ENCODE data around the gene KCNJ1.
A peak's percentile ranks its signal among the peaks of the same experiment; 100 is the strongest.

Gene KCNJ1

DNA sequence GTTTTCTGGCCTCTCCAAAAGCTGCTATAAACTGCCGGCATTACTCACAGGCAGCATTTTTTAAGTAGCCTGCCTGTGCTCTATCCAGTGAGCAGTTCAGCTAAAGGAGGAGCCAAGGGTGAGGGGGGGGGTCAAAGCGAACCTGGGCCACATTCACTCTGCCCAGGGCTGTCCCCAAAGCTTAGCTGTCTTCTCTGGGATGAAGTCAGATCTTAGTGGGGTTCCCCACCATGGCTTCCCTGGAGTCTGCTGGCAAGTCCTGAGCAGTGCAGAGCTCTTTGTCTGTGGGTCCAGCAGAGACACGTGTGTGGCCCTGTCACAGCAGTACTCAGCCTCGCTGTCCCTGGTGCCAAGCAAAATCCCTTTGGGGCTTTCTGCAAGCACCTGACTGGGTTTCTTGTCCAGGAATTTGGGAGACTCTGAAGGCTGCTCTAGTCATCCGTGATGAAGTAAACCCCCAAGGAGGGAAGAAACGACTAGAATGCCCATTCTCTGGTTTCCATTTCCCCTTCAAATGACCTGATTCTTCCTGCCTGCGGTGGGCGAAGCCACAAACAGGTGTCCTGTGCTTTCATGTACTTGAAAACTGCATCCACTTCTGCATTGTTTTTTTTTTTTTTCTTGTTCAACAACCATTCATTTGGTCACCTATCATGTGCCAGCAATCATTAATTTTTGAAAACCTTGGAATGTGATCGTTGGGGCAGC is 26.6 kb upstream of the KCNJ1 start:
- H3K9me3 Mint-ChIP-seq = no peaks in the 10 kb centered on the region
- H3K27me3 Mint-ChIP-seq (ENCODE audit: low read depth) = peaks cover 66% of the 10 kb centered on the region
- H3K27ac Mint-ChIP-seq = no peak overlapping the region
- no peak overlapping the region for H3K4me3 Mint-ChIP-seq
- H3K36me3 Mint-ChIP-seq (ENCODE audit: low read depth) = no peaks in the 10 kb centered on the region
- H3K4me1 Mint-ChIP-seq (ENCODE audit: low read depth) = peaks cover 8% of the 10 kb centered on the region

DNA sequence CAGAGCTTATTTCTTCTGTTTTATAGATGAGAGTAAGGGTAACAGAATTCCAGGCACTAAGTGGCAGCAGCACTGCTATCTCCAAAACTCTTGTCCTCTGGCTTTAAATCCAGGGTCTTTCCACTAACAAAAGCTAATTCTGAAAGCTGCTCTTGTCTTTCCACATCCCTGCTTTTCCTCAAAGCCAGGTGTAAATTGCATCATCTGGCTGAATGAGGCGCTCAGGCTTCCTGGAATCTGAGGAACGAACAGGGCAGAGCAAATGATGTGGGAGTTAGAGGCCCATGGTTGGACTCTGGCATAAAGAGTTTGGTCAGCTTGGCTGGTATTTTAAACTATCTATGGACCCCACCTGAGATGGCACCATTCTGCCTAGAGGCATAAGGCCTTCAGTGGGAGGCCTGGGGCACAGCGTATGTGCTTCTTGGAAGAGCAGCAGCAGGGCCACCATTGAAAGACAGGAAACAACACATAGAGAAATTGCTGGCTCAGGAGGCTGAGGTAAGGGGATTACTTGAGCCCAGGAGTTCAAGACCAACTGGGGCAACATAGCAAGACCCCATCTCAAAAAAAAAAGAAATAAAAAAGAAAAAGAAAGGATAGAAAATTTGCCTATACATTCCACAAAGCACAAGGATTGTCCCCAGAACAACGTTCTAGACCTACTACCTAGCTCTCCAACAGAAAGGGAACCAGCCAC is 25.9 kb upstream of the KCNJ1 start:
- Mint-ChIP-seq H3K4me3 (no peak overlapping the region), H3K9me3 (no peaks in the 10 kb centered on the region), H3K27ac (no peak overlapping the region), H3K27me3 (ENCODE audit: low read depth) (peaks cover 66% of the 10 kb centered on the region), H3K36me3 (ENCODE audit: low read depth) (no peaks in the 10 kb centered on the region), H3K4me1 (ENCODE audit: low read depth) (peaks cover 8% of the 10 kb centered on the region)

DNA sequence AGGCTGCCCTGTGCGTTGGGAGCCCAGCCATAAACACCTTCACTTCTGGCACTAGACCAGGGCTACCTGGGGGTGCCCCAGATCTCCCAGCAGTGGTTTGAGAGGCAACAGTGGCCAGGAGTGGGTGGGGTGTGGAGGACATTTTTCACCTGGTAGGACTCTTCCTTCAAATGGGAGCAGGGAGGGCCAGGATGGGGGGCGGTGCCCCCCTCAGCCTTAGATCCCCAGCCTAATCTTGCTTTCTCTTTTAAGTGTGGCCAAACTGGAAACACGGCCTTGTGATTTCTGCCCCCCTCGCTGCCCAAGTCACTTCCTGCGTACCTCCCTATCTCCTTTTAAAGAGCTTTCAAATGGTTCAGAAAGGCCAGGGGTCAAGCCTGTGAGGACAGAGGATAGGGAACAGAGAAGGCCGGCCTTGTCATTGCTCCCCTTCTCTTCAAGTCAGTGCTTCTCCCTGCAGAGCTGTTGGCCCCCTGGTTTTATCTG is 24.9 kb upstream of the KCNJ1 start:
- H3K36me3 Mint-ChIP-seq (ENCODE audit: low read depth) = no peaks in the 10 kb centered on the region
- no peak overlapping the region for H3K27ac Mint-ChIP-seq
- peaks cover 8% of the 10 kb centered on the region for H3K4me1 Mint-ChIP-seq (ENCODE audit: low read depth)
- no peaks in the 10 kb centered on the region for H3K9me3 Mint-ChIP-seq
- H3K27me3 Mint-ChIP-seq (ENCODE audit: low read depth) = peaks cover 66% of the 10 kb centered on the region
- H3K4me3 Mint-ChIP-seq = no peak overlapping the region

DNA sequence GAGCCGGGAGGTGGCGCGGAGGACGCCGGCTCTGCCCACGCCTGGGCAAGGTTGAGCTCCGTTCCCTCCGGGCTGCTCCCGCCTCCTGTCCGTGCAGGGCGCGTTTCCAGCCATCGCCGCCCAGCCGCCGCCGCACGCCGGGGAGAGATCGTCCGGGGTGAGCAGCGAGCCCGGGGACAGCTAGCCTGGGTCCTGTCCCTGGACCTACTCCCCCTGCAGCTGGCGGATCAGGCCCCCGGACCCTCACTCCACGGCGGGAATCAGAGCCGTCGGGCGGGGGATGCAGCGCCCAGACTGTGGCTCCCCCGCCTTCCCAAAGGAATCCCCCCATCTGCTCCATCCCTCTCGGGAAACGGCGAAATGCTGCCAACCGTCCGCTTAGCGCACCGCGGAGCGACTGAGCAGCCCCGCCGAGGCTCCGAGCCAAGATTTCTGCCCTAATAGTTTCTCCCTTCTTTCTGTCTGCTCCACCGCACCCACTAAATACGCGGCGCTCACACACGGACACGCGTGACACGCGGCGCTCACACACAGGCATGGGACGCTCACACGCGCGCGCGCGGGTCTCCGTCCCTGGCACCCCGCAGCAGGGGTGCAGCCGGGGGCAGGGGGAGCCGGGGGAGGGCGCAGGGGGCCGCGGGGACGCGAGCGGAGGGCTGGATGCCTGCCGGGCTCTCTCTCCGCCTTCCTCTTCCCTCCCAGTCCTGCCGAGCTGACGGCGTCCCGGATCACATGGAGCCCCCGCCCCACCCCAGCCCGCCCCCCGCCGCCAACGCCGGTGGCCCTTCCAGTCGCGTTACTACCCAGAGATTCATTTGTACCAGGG is 23.7 kb upstream of the KCNJ1 start, which contains the start of gene KCNJ5:
Gene KCNJ5, plus strand, starts transcription at position 814 of the 826 bp plus-strand sequence. CDS start 19,918 bp downstream, outside the sequence.
- H3K27ac Mint-ChIP-seq = no peak within 1 kb of the TSS
- peaks cover 8% of the 10 kb centered on the region for H3K4me1 Mint-ChIP-seq (ENCODE audit: low read depth)
- H3K36me3 Mint-ChIP-seq (ENCODE audit: low read depth) = no peaks in the 10 kb centered on the region
- H3K4me3 Mint-ChIP-seq = peak within 1 kb of the TSS; percentile 69
- H3K9me3 Mint-ChIP-seq = no peaks in the 10 kb centered on the region
- peaks cover 74% of the 10 kb centered on the region for H3K27me3 Mint-ChIP-seq (ENCODE audit: low read depth)

DNA sequence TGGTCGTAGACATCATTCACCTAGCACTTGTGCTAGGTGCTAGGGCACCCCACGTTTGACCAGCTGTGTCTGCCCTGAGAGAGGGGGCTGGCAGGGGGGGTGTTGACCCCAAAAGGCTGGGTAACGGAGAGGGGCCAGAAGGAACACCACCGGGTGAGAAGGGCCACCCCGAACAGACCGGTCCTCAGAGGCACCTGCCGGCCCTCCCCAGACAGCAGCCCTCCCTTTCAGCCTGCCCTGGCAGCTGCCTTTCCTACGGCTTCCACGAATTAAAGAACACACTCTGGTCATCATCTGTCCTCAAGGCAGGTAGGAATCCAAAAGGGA is 23.1 kb upstream of the KCNJ1 start:
- Mint-ChIP-seq H3K36me3 (ENCODE audit: low read depth) (no peaks in the 10 kb centered on the region), H3K9me3 (no peaks in the 10 kb centered on the region), H3K4me3 (no peak overlapping the region), H3K4me1 (ENCODE audit: low read depth) (peaks cover 8% of the 10 kb centered on the region), H3K27ac (no peak overlapping the region), H3K27me3 (ENCODE audit: low read depth) (peaks cover 76% of the 10 kb centered on the region)

DNA sequence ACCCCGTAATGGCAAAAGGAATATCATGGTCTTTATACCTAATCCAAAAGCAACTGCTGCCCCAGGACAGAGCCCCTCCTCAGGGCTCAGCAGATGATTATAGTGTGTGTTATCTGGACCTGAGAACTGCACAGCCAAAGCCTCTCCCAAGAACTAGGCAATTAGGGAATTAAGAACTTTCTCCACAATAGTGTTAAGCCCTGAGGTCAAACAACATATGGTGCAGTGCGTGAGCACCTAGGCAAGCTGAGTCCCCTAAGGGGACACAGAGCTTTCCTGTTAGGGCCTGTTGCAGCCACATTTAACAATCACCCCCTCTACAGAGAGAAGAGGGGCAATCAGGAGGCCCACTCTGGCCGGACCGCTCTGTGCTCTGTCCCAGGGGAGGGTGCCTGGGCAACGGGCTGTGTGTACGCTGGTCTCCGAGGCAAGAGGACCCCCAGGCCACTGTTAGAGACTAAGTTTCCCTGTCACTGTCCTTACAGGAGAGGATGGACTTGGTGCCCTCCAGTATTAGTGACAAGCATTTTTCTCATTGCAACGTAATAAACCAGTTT is 22.6 kb upstream of the KCNJ1 start:
- Mint-ChIP-seq H3K9me3 (no peaks in the 10 kb centered on the region), H3K27me3 (ENCODE audit: low read depth) (peaks cover 78% of the 10 kb centered on the region), H3K27ac (no peak overlapping the region), H3K4me1 (ENCODE audit: low read depth) (peaks cover 8% of the 10 kb centered on the region), H3K4me3 (no peak overlapping the region), H3K36me3 (ENCODE audit: low read depth) (no peaks in the 10 kb centered on the region)

DNA sequence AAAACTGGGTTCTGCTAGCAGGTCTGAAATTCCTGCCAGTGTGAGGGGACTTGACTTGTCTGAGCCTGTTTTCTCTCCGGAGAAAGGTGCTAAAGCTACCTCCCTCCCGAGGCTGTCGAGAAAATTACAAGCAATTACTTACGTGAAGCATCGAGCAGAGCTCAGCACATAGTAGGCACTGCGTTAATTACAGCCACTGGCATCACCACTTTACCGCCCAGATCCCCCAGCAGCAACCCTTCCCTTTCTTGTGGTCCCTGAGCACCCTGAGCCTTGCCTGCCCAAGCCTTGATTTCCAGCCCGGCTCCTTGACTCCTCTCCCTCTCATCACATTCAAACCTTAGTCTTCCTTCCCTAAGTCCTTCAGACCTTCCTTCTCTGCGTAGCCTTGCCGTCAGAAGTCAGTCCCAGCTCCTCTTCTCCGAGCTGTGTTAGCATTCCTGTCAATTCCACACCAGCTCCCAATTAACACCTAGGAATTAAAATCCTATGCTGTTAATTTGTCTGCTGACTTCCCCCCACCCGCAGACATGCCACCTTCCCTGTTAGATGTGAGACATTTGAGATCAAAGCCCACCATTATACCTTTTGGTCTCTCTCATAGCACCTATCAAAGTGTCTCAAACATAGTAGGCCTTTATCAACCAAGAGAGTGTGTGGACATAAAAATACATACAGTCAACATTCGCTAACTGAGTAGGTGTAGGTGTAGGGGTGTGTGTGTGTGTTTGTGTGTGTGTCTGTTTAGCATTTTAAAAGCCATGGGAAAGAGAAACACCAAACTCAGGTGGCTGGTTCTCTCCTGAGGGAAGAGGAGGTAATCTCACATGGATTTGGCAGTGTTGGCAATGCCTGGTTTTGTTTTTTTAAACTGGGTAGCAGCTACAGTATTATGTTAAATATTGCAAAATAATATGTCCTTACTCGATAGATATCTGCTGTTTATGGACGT is 21.2 kb upstream of the KCNJ1 start:
- Mint-ChIP-seq H3K4me3 (no peak overlapping the region), H3K27ac (no peak overlapping the region)

DNA sequence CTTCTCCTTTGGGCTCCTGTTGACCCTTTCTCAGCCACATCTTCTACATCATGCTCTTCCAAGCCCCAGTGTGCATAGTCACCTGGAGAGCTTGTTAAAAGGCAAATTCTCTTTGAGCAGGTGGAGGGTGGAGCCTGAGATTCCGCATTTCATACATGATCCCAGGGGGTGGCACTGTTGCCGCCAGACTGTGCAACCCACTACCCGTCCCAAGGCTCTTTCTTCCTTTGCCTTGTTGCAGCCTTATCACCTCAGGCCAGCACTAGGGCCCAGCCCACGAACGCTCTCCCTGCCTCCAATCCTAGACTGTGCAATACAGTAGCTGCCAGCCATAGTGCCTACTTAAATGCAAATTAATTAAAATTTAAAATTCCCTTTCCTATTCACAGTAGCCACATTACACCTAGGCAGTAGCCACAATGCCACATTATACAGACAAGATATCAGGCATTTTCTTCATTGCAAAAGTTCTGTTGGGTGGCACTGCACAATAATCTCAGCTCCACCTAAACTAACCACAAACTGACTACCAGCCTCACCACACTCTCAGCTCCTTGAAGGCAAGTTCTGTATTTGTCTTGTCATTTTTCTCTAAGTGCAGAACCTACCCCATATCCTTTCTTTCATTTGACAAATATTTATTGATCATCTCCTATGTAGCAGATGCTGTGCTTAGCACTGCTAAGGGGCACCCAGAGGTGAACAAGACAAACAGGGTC is 19.5 kb upstream of the KCNJ1 start:
- Mint-ChIP-seq H3K9me3 (no peaks in the 10 kb centered on the region), H3K4me1 (ENCODE audit: low read depth) (peaks cover 5% of the 10 kb centered on the region), H3K27ac (no peak overlapping the region), H3K36me3 (ENCODE audit: low read depth) (no peaks in the 10 kb centered on the region), H3K27me3 (ENCODE audit: low read depth) (peaks cover 80% of the 10 kb centered on the region), H3K4me3 (no peak overlapping the region)

More for the DNA sequence above, 21.2 kb upstream of the KCNJ1 start:
- H3K4me1 Mint-ChIP-seq (ENCODE audit: low read depth) = peaks cover 5% of the 10 kb centered on the region
- no peaks in the 10 kb centered on the region for H3K36me3 Mint-ChIP-seq (ENCODE audit: low read depth)
- no peaks in the 10 kb centered on the region for H3K9me3 Mint-ChIP-seq
- H3K27me3 Mint-ChIP-seq (ENCODE audit: low read depth) = peaks cover 80% of the 10 kb centered on the region

DNA sequence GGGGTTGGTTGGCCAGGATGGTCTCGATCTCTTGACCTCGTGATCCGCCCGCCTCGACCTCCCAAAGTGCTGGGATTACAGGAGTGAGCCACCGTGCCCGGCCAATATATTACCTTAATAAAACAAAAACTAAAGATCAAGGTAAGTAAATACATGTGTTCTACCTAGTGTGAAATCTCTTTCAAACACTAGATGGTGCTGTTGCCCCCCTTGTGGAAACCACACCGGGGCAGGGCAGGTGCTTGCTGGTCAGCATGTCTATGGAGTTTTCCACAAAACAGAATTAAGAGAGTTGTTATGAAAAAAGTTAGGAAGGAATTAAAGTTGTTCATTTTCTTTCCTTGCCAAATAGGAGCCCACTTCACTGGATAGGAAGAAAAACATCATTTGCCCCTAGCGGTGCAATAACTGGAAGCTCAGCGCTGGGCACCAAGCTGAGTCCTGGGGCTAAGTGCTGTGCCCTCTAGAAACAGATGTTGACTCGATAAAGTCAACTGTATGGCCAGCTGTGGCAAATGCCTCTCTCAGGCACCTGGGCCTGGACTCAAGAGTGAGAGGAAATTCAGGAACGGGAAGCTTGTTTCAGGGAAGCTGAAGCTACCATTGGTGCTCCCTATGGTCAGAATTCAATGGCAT is 17.7 kb upstream of the KCNJ1 start:
- Mint-ChIP-seq H3K9me3 (no peaks in the 10 kb centered on the region), H3K36me3 (ENCODE audit: low read depth) (no peaks in the 10 kb centered on the region), H3K27me3 (ENCODE audit: low read depth) (peaks cover 71% of the 10 kb centered on the region), H3K27ac (no peak overlapping the region), H3K4me1 (ENCODE audit: low read depth) (peaks cover 3% of the 10 kb centered on the region), H3K4me3 (no peak overlapping the region)

DNA sequence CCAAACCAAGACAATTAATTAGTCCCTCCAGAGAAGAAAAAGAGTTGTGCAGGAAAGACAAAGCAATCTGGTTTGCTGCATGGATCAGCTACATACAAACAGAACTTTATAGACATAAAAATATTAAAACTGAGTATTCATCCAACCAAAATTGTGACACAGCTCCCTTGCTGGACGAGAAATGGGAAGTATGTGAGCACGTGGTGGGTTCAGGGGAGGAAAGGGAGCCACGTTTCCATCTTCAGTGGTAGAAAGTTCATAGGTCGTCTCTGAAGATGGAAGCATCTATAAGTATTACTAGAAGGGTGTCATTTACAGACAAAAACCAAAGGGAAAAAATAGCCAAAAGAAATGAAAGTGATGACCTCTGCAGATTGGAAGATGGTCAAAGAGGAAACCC is 17.0 kb upstream of the KCNJ1 start:
- no peak overlapping the region for H3K4me3 Mint-ChIP-seq
- no peak overlapping the region for H3K27ac Mint-ChIP-seq
- peaks cover 63% of the 10 kb centered on the region for H3K27me3 Mint-ChIP-seq (ENCODE audit: low read depth)
- H3K36me3 Mint-ChIP-seq (ENCODE audit: low read depth) = no peaks in the 10 kb centered on the region
- H3K9me3 Mint-ChIP-seq = no peaks in the 10 kb centered on the region
- peaks cover 3% of the 10 kb centered on the region for H3K4me1 Mint-ChIP-seq (ENCODE audit: low read depth)

DNA sequence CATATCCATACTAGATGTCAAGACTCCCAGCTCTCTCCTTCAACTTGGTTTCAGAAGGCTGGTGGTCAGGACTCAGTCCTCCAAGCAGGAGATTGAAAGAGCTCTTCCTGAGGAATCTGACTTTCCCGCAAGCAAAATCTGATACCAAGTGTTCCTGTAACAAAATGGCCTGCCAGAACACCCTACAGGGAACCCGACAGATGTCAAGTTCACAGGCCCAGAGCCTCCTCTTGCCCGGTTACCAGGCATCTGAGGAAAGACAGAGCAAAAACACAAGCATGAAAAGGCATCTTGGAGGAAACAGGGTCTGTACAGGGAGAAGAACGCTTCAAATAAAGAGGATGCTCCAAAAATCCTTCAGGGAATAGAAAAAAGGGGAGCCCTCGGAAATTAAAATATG is 15.4 kb upstream of the KCNJ1 start:
- Mint-ChIP-seq H3K4me3 (no peak overlapping the region), H3K4me1 (ENCODE audit: low read depth) (peaks cover 3% of the 10 kb centered on the region), H3K27ac (no peak overlapping the region), H3K27me3 (ENCODE audit: low read depth) (peaks cover 55% of the 10 kb centered on the region), H3K36me3 (ENCODE audit: low read depth) (no peaks in the 10 kb centered on the region), H3K9me3 (no peaks in the 10 kb centered on the region)

DNA sequence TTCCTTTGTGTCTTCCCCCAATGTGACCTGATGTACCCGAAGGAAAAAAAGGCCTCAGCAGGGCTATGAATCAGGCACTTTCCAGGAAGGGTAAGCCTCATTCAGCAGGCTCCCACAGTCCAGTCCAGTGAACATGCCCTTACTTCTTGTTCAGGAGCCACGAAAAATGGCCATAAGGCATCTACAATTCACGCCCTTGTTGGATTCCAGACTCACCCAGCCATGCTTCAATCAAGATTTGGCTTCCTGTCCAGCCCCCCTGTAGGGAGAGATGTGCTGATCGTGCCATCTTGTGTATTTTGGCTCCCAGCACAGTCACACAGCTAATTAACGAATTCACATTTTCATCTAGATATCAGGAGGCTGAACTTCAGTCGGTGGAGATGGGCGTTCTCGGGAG is 14.1 kb upstream of the KCNJ1 start:
- Mint-ChIP-seq H3K9me3 (no peaks in the 10 kb centered on the region), H3K4me1 (ENCODE audit: low read depth) (peaks cover 3% of the 10 kb centered on the region), H3K27ac (no peak overlapping the region), H3K36me3 (ENCODE audit: low read depth) (no peaks in the 10 kb centered on the region), H3K4me3 (no peak overlapping the region), H3K27me3 (ENCODE audit: low read depth) (peaks cover 45% of the 10 kb centered on the region)

DNA sequence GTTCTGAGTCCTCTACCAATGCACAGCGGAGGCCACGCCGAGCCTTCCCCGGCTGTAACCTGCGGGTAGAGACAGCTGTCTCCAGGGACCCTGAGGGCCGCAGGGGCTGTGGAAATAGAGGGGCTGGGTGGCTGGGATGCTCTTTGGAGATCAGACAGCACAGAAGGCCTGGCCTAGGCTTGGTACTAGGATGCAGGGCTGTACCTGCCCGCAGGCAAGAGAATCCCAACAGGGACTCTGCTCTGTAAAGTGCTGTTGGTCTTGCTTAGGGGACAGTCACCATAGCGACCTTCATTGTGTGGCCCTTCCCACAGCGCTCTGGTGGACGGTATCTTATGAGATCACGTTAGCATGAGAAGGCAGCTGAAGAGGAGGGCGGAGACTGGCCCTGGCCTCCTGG is 12.7 kb upstream of the KCNJ1 start:
- Mint-ChIP-seq H3K4me3 (no peak overlapping the region), H3K27me3 (ENCODE audit: low read depth) (peaks cover 40% of the 10 kb centered on the region)

More for the DNA sequence above, 12.7 kb upstream of the KCNJ1 start:
- Mint-ChIP-seq H3K36me3 (ENCODE audit: low read depth) (no peaks in the 10 kb centered on the region), H3K4me1 (ENCODE audit: low read depth) (peaks cover 3% of the 10 kb centered on the region), H3K9me3 (no peaks in the 10 kb centered on the region), H3K27ac (no peak overlapping the region)

All from T-helper 1 cell treated with Interleukin-12 subunit alpha and Interleukin-12 subunit beta and Interleukin-4 antibody, amounts not matched to agents 30 μg/mL and 1 μg/mL, for 36 hours (primary cell).